PC-9 (cell line): ENCODE results near the gene GTF2F2. TPM values are rescaled to one million over a fixed set of nuclear protein-coding genes. Genes with fewer than 3 reads are reported as not detected.

ENCODE experiments used
- BruUV-seq: library from RNA; stranded (reverse); fragments of 400-500 nt; replicated peaks from 2 replicates; lab custom pipeline; 2021; lab: Mats Ljungman, UMichigan
- CTCF ChIA-PET: fragments of 300-600 bp; sonication (Branson Sonifier 250); formaldehyde crosslinking; loops from one replicate; lab custom pipeline; 2022; ENCODE audit warnings: antibody characterized with exemption; lab: Charles Lee
- POLR2A ChIA-PET: fragments of 300-600 bp; sonication (Branson Sonifier 250); formaldehyde crosslinking; loops from one replicate; lab custom pipeline; 2022; ENCODE audit warnings: antibody characterized with exemption; ENCODE audit not compliant: unreplicated experiment; lab: Charles Lee
- DNase-seq, 2 experiments: peaks; one replicate each; pipeline versions ENCODE4 v3.0.0 to v3.0.0-alpha.2; 2015 to 2022; ENCODE audit warnings: mixed read lengths in 1 of 2
- H2AFZ ChIP-seq: fragments of 200-600 bp; sonication (generic); 2 replicates; pipeline ENCODE4 v1.8.1; 2017; ENCODE audit warnings: antibody characterized with exemption
- H3F3A ChIP-seq: fragments of 200-600 bp; sonication (generic); 2 replicates; pipeline ENCODE4 v1.8.1; 2017; ENCODE audit warnings: antibody characterized with exemption, mild to moderate bottlenecking, low read depth; ENCODE audit not compliant: insufficient read depth
- H3K27ac ChIP-seq: fragments of 200-600 bp; sonication (generic); 2 replicates; pipeline ENCODE4 v1.6.1; 2016; ENCODE audit warnings: mixed run types
- H3K27me3 ChIP-seq: fragments of 200-600 bp; sonication (generic); 2 replicates; pipeline ENCODE4 v1.6.1; 2016; ENCODE audit warnings: low read depth, mixed run types; ENCODE audit not compliant: insufficient read depth
- H3K36me3 ChIP-seq: fragments of 200-600 bp; sonication (generic); 2 replicates; pipeline ENCODE4 v1.6.1; 2016; ENCODE audit warnings: low read depth, mixed run types
- H3K4me1 ChIP-seq: fragments of 200-600 bp; sonication (generic); replicated peaks from 2 replicates; pipeline ENCODE4 v1.6.1; 2016; ENCODE audit warnings: mixed run types; ENCODE audit not compliant: insufficient read depth
- H3K4me2 ChIP-seq: fragments of 200-600 bp; sonication (generic); 2 replicates; pipeline ENCODE4 v1.6.1; 2017; ENCODE audit warnings: mixed run types
- H3K4me3 ChIP-seq: fragments of 200-600 bp; sonication (generic); 2 replicates; pipeline ENCODE4 v1.6.1; 2016; ENCODE audit warnings: mixed run types
- H3K79me2 ChIP-seq: fragments of 200-600 bp; sonication (generic); 2 replicates; pipeline ENCODE4 v1.6.1; 2017; ENCODE audit warnings: low read depth, mixed run types
- H3K9me2 ChIP-seq: fragments of 200-600 bp; sonication (generic); 2 replicates; pipeline ENCODE4 v1.8.1; 2017; ENCODE audit warnings: mild to moderate bottlenecking; ENCODE audit not compliant: insufficient read depth
- H3K9me3 ChIP-seq: fragments of 200-600 bp; sonication (generic); 2 replicates; pipeline ENCODE4 v1.8.1; 2016; ENCODE audit warnings: low read depth; ENCODE audit not compliant: insufficient read depth
- H4K20me1 ChIP-seq: fragments of 200-600 bp; sonication (generic); 2 replicates; pipeline ENCODE4 v1.8.1; 2017; ENCODE audit not compliant: insufficient read depth
- EZH2 ChIP-seq: fragments of 200-600 bp; sonication (generic); IDR thresholded peaks from 2 replicates; pipeline ENCODE4 v1.8.0; 2017; ENCODE audit warnings: antibody characterized with exemption, low read depth
- intact Hi-C: fragments of 100-400 bp; cut with micrococcal nuclease; formaldehyde crosslinking; loops from one replicate; pipeline ENCODE4 v1.10.0; 2022; ENCODE audit not compliant: unreplicated experiment
- total RNA-seq: library from RNA; stranded (reverse); gene quantifications from 2 replicates; pipeline ENCODE4 v1.2.3, GENCODE V29; 2021
- TF ChIP-seq, protein P1 (sequence below): fragments of 200-600 bp; sonication (generic); conservative IDR thresholded peaks from 2 replicates; pipeline ENCODE4 v1.6.1; 2017; ENCODE audit warnings: mixed run types, antibody characterized with exemption, mild to moderate bottlenecking, moderate library complexity

GTF2F2 gene
- total RNA-seq, 1 experiment from 2014 or later: 28.8 TPM

DNA sequence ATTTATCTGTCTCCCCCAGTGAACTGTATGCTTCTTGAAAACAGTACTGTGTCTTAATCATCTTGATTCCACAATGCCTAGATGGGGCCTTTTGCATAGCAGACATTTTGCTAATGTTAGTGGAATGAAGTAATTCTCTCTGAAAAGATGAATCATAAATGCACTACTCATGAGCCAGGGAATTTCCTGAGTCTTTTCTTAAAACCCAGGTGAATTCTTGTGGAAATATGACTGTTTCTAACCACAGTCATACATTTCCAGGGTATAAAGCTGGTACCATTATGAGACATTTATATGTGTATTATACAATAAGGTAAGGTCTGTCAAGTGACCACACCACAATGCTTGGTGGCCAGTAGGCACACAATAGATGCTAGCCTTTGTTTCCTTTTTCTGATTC is 86.0 kb downstream of the GTF2F2 start:
- POLR2A ChIA-PET: interaction anchor here (0.6 to 0.7 kb wide), 2 partner anchors 13 to 95 kb away, joined by 4 read pairs; no protein-coding TSS in a partner anchor
- Histone ChIP-seq H3K4me1 (peaks cover 45% of the 10 kb centered on the region), H3K4me2 (peak overlapping the region; percentile 46)

GRCh38 chr13:45207319-45207718 is 87.0 kb downstream of the GTF2F2 start:
- POLR2A ChIA-PET: interaction anchor here (0.8 kb wide), 1 partner anchor 130 kb away, joined by 5 read pairs; no protein-coding TSS in a partner anchor
- Histone ChIP-seq H3K36me3 (peaks cover 29% of the 10 kb centered on the region), H3K4me3 (no peak overlapping the region), H3K79me2 (peaks cover 17% of the 10 kb centered on the region), H3K4me2 (no peak overlapping the region), H3K9me3 (peaks cover 13% of the 10 kb centered on the region; the same call in 1 of the 2 replicates), H2AFZ (no peak overlapping the region), H3K27ac (peak overlapping the region; percentile 85), H3K27me3 (no peaks in the 10 kb centered on the region), H3K9me2 (no peaks in the 10 kb centered on the region; the same call in 1 of the 2 replicates), H4K20me1 (no peaks in the 10 kb centered on the region), H3F3A (peaks cover 19% of the 10 kb centered on the region), H3K4me1 (peaks cover 45% of the 10 kb centered on the region)
- BruUV-seq: no TSS peak
- intact Hi-C loops: loop anchor here (2.0 to 10.0 kb wide), 4 partner anchors 13 to 160 kb away; partner anchors contain the start of gene GTF2F2
- CTCF ChIA-PET: no interaction called here
- DNase-seq: no peak
- TF ChIP-seq, protein P1, sequence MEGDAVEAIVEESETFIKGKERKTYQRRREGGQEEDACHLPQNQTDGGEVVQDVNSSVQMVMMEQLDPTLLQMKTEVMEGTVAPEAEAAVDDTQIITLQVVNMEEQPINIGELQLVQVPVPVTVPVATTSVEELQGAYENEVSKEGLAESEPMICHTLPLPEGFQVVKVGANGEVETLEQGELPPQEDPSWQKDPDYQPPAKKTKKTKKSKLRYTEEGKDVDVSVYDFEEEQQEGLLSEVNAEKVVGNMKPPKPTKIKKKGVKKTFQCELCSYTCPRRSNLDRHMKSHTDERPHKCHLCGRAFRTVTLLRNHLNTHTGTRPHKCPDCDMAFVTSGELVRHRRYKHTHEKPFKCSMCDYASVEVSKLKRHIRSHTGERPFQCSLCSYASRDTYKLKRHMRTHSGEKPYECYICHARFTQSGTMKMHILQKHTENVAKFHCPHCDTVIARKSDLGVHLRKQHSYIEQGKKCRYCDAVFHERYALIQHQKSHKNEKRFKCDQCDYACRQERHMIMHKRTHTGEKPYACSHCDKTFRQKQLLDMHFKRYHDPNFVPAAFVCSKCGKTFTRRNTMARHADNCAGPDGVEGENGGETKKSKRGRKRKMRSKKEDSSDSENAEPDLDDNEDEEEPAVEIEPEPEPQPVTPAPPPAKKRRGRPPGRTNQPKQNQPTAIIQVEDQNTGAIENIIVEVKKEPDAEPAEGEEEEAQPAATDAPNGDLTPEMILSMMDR: no peak
- no peak for TF ChIP-seq EZH2

More for the DNA sequence above, 86.0 kb downstream of the GTF2F2 start:
- CTCF ChIA-PET: interaction anchor here (0.5 to 0.6 kb wide), 2 partner anchors 105 to 188 kb away, joined by 4 to 6 read pairs; no protein-coding TSS in a partner anchor
- Histone ChIP-seq H3F3A (peaks cover 19% of the 10 kb centered on the region), H3K9me2 (no peaks in the 10 kb centered on the region; the same call in 1 of the 2 replicates), H3K27ac (peak overlapping the region; percentile 85), H3K36me3 (peaks cover 29% of the 10 kb centered on the region), H2AFZ (no peak overlapping the region), H3K79me2 (peaks cover 17% of the 10 kb centered on the region), H3K27me3 (no peaks in the 10 kb centered on the region), H3K4me3 (no peak overlapping the region), H3K9me3 (peaks cover 14% of the 10 kb centered on the region; the same call in 1 of the 2 replicates), H4K20me1 (no peaks in the 10 kb centered on the region)
- peak in 1 of 2 experiments; percentile 92 for DNase-seq
- TF ChIP-seq, protein P1: no peak
- no peak for TF ChIP-seq EZH2
- no TSS peak for BruUV-seq
- intact Hi-C loops: loop anchor here (2.0 to 10.0 kb wide), 4 partner anchors 14 to 159 kb away; partner anchors contain the start of gene GTF2F2

GRCh38 chr13:45208132-45208531 is 87.8 kb downstream of the GTF2F2 start:
- no peak for DNase-seq
- BruUV-seq: no TSS peak
- peaks cover 19% of the 10 kb centered on the region for H3F3A ChIP-seq
- no peaks in the 10 kb centered on the region for H3K9me2 ChIP-seq
- H3K4me1 ChIP-seq: peaks cover 45% of the 10 kb centered on the region
- H3K9me3 ChIP-seq: peaks cover 10% of the 10 kb centered on the region; the same call in 1 of the 2 replicates
- H3K79me2 ChIP-seq: peaks cover 17% of the 10 kb centered on the region
- TF ChIP-seq, protein P1: no peak
- TF ChIP-seq EZH2: no peak
- no peaks in the 10 kb centered on the region for H3K27me3 ChIP-seq
- no peak overlapping the region for H2AFZ ChIP-seq
- H3K27ac ChIP-seq: no peak overlapping the region
- H3K4me2 ChIP-seq: no peak overlapping the region
- H3K36me3 ChIP-seq: peaks cover 29% of the 10 kb centered on the region
- ChIA-PET POLR2A (no interaction called here), CTCF (no interaction called here)
- intact Hi-C loops: loop anchor here (5.0 to 10.0 kb wide), 3 partner anchors 47 to 161 kb away; partner anchors contain the start of gene GTF2F2
- H4K20me1 ChIP-seq: no peaks in the 10 kb centered on the region
- H3K4me3 ChIP-seq: no peak overlapping the region
